K562 (cell line): ENCODE results near the gene LTBP1. TPM values are rescaled to one million over a fixed set of nuclear protein-coding genes. Genes with fewer than 3 reads are reported as not detected.

Source experiments
- ARID3A ChIP-seq: IDR thresholded peaks from 2 replicates; pipeline ENCODE4 v1.6.1; 2012; ENCODE audit warnings: low read depth, low read length, improper control_type of control experiment, borderline replicate concordance
- CC2D1A ChIP-seq: fragments of 450-650 bp; IDR thresholded peaks from 2 replicates; pipeline ENCODE4 v1.6.1; 2017; ENCODE audit warnings: mild to moderate bottlenecking
- FOXJ3 ChIP-seq: sonication (generic); formaldehyde crosslinking; IDR thresholded peaks from 2 replicates; pipeline ENCODE4 v1.4.0; 2020; ENCODE audit warnings: mild to moderate bottlenecking, missing genetic modification reagents
- IRF1 ChIP-seq: sonication (generic); formaldehyde crosslinking; IDR thresholded peaks from 2 replicates; pipeline ENCODE4 v1.8.0; 2022; ENCODE audit warnings: missing genetic modification reagents, mild to moderate bottlenecking, borderline replicate concordance
- KLF10 ChIP-seq: fragments of 250-450 bp; sonication (Bioruptor Pico); IDR thresholded peaks from 2 replicates; pipeline ENCODE4 v1.6.1; 2021; ENCODE audit warnings: matching md5 sums
- NFYB ChIP-seq: IDR thresholded peaks from 2 replicates; pipeline ENCODE4 v1.6.1; 2011; ENCODE audit warnings: mild to moderate bottlenecking, moderate library complexity; ENCODE audit not compliant: insufficient read length; ENCODE audit errors: extremely low read depth
- NONO ChIP-seq, 2 experiments: fragments of 200-400 bp in 1 of 2; fragments of 450-650 bp in 1 of 2; formaldehyde crosslinking in 1 of 2; IDR thresholded peaks; 2 replicates each; pipeline ENCODE4 v1.6.1; 2017; ENCODE audit warnings: low read depth in 2 of 2, mild to moderate bottlenecking in 2 of 2, moderate library complexity in 2 of 2, low read length in 1 of 2
- POLR3G ChIP-seq: IDR thresholded peaks from 2 replicates; pipeline ENCODE4 v1.6.1; 2011; ENCODE audit not compliant: insufficient read length, insufficient replicate concordance; ENCODE audit errors: extremely low read depth
- PPARD ChIP-seq: fragments of 250-450 bp; sonication (Bioruptor Pico); IDR thresholded peaks from 2 replicates; pipeline ENCODE4 v1.8.0; 2022; ENCODE audit warnings: inconsistent platforms, mild to moderate bottlenecking, moderate library complexity
- REST ChIP-seq, 2 experiments: fragments of 450-650 bp; formaldehyde crosslinking in 1 of 2; IDR thresholded peaks; 2 replicates each; pipeline versions ENCODE4 v1.4.0 to v1.6.1; 2014 to 2020; ENCODE audit warnings: mild to moderate bottlenecking in 2 of 2, borderline replicate concordance in 1 of 2, low read depth in 1 of 2
- SFPQ ChIP-seq: fragments of 200-400 bp; formaldehyde crosslinking; IDR thresholded peaks from 2 replicates; pipeline ENCODE4 v1.6.1; 2017; ENCODE audit warnings: mild to moderate bottlenecking, low read depth, low read length, moderate library complexity
- SNIP1 ChIP-seq: fragments of 450-650 bp; IDR thresholded peaks from 2 replicates; pipeline ENCODE4 v1.7.1; 2017; ENCODE audit warnings: low read depth, mild to moderate bottlenecking
- SREBF2 ChIP-seq: sonication (generic); formaldehyde crosslinking; IDR thresholded peaks from 2 replicates; pipeline ENCODE4 v1.4.0; 2020; ENCODE audit warnings: mild to moderate bottlenecking, missing genetic modification reagents
- ZBTB17 ChIP-seq: fragments of 450-650 bp; formaldehyde crosslinking; IDR thresholded peaks from 2 replicates; pipeline ENCODE4 v1.4.0; 2020; ENCODE audit warnings: mild to moderate bottlenecking
- ZNF184 ChIP-seq: sonication (generic); formaldehyde crosslinking; IDR thresholded peaks from 2 replicates; pipeline ENCODE4 v1.5.0; 2020; ENCODE audit warnings: missing genetic modification reagents
- ZNF583 ChIP-seq: fragments of 250-450 bp; sonication (Bioruptor Pico); IDR thresholded peaks from 2 replicates; pipeline ENCODE4 v1.4.0; 2020
- polyA plus RNA-seq, 8 experiments: library from polyadenylated mRNA; depleted of rRNA in 4 of 8; stranded (reverse) in 5 of 8; unstranded in 3 of 8; fragments of >200 nt; fragmentation: Nextera tagmentation in 2 of 8; fragmentation: Illumina TruSeq in 1 of 8; extraction: Ambion mirVana in 2 of 8; extraction: Trizol in 1 of 8; gene quantifications; 2 replicates each; pipeline versions ENCODE4 v1.2.1 to v1.2.3, GENCODE V29; 2011 to 2014; ENCODE audit warnings: inconsistent platforms in 1 of 8, missing spikeins in 1 of 8
- total RNA-seq, 7 experiments: library from RNA; depleted of rRNA in 6 of 7; stranded (reverse); fragments of >200 nt in 6 of 7; fragmentation: Illumina TruSeq in 2 of 7; extraction: Trizol in 2 of 7; gene quantifications; 2 replicates each; pipeline versions ENCODE4 v1.2.1 to v1.2.3, GENCODE V29; 2011 to 2021; ENCODE audit warnings: low replicate concordance in 1 of 7

The LTBP1 gene
- total and polyA plus RNA-seq, 9 of the 15 experiments (the other 6 are each of a cell fraction or from before 2014, with no cell fraction given): 3.6 to 16.4 (median 8.5) TPM

- TF ChIP-seq SFPQ (no peak), ARID3A (no peak), SREBF2 (CRISPR knock-in tag) (no peak), CC2D1A (0 out of 2 replicates have a peak, but pooled peaks have one; percentile 40), NFYB (no peak), NONO (IDR thresholded peaks at IDR 0.05; ENCODE audit: low read depth in 2 of 2, low read length in 1 of 2) (no peak), FOXJ3 (CRISPR knock-in tag) (no peak), POLR3G (no peak), ZBTB17 (CRISPR knock-in tag) (no peak), REST (IDR thresholded peaks at IDR 0.05; ENCODE audit: borderline replicate concordance) (peak; percentile 87), REST (CRISPR knock-in tag; IDR thresholded peaks at IDR 0.05; ENCODE audit: low read depth) (no peak), PPARD (CRISPR knock-in tag) (no peak), IRF1 (no peak), ZNF583 (CRISPR knock-in tag) (no peak), SNIP1 (no peak), ZNF184 (CRISPR knock-in tag) (no peak), KLF10 (CRISPR knock-in tag) (no peak)
Observed at GRCh38 chr2:33033606-33034081, 86.9 kb downstream of the LTBP1 start (continued).
